Ascending aorta (tissue), 2 donors: ENCODE data around the gene C19orf12. TPM values are rescaled to one million over a fixed set of nuclear protein-coding genes. Genes with fewer than 3 reads are reported as not detected.

Experiments used
- DNase-seq, 2 donors: peaks; one replicate each; pipeline ENCODE4 v3.0.0-alpha.2; 2019; ENCODE audit warnings: low spot score in 2 of 2
- H3K27ac ChIP-seq, 2 donors: fragments of 200-600 bp; sonication (generic); one replicate each; pipeline ENCODE4 v1.5.1; 2016 to 2017; ENCODE audit warnings: mild to moderate bottlenecking in 1 of 2
- H3K27me3 ChIP-seq: fragments of 200-600 bp; sonication (generic); one replicate; pipeline ENCODE4 v1.5.1; 2017
- H3K36me3 ChIP-seq, 2 donors: fragments of 200-600 bp; sonication (generic); one replicate each; pipeline ENCODE4 v1.5.1; 2016
- H3K4me1 ChIP-seq, 2 donors: fragments of 200-600 bp; sonication (generic); one replicate each; pipeline ENCODE4 v1.5.1; 2016 to 2017; ENCODE audit warnings: mild to moderate bottlenecking in 1 of 2
- H3K4me3 ChIP-seq, 2 donors: fragments of 200-600 bp; sonication (generic); one replicate each; pipeline ENCODE4 v1.5.1; 2016 to 2017; ENCODE audit warnings: mild to moderate bottlenecking in 1 of 2
- H3K9me3 ChIP-seq, 2 donors: fragments of 200-600 bp; sonication (generic); one replicate each; pipeline ENCODE4 v1.5.1; 2016
- intact Hi-C: fragments of 100-400 bp; cut with DNase I; formaldehyde crosslinking; loops from one replicate; pipeline ENCODE4 v1.15.1; 2023
- total RNA-seq: library from RNA; depleted of rRNA; stranded (reverse); fragments of >200 nt; gene quantifications from one replicate; pipeline ENCODE4 v1.1.0, GENCODE V29; 2016
- TF ChIP-seq, protein P1 (sequence below), 3 experiments: fragments of 200-600 bp in 2 of 3; fragments of 450-650 bp in 1 of 3; sonication (generic) in 2 of 3; IDR thresholded peaks; one replicate each; pipeline ENCODE4 v1.5.1; 2016 to 2019; ENCODE audit warnings: antibody characterized with exemption in 3 of 3, mild to moderate bottlenecking in 1 of 3, moderate library complexity in 1 of 3

C19orf12 gene
- total RNA-seq, 1 donor from 2014 or later = 37.8 TPM

DNA sequence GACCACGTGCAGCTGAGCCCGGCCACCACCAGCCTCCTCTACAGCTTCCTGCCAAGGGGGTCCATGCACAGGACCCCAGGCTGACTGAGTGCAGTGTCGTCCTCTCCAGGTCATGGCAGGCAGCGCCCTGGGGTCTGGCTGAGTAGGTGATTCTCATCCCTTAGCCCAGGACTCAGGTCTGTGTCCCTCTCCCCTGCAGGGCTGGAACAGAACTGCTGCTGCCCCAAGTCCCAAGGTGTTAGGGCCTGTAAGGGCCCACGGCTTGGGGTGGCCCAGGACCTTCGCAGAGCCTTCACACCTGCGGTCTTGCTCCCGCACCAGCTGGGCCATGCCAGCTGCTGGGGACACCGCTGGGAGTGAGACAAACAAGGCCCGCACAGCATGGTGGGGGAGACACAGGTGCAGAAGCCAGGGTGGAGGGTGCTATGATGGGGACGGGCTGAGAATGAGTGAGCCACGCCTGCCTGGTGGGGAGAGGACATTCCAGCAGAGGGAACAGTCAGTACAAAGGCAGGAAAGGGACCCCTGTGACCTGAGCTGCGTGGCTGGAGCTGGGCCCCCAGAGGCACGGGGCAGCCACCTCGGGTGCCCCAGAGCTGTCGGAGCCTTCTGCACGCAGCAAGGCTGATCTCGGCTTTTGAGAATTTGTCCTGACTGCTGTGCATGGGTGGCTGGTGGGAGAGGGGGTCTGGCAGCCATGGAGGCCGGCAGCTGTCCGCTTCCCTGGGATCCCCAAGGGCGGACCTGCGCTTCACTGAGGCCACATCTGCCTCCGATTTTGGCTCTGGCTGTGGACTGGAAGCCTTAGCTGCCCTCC lies 37.9 kb downstream of the C19orf12 start:
- H3K4me3 ChIP-seq = no peak overlapping the region
- TF ChIP-seq, protein P1, sequence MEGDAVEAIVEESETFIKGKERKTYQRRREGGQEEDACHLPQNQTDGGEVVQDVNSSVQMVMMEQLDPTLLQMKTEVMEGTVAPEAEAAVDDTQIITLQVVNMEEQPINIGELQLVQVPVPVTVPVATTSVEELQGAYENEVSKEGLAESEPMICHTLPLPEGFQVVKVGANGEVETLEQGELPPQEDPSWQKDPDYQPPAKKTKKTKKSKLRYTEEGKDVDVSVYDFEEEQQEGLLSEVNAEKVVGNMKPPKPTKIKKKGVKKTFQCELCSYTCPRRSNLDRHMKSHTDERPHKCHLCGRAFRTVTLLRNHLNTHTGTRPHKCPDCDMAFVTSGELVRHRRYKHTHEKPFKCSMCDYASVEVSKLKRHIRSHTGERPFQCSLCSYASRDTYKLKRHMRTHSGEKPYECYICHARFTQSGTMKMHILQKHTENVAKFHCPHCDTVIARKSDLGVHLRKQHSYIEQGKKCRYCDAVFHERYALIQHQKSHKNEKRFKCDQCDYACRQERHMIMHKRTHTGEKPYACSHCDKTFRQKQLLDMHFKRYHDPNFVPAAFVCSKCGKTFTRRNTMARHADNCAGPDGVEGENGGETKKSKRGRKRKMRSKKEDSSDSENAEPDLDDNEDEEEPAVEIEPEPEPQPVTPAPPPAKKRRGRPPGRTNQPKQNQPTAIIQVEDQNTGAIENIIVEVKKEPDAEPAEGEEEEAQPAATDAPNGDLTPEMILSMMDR (IDR thresholded peaks at IDR 0.05) = no peak
- H3K27ac ChIP-seq = peak overlapping the region; percentile 35 to 49
- peaks cover 15 to 46% of the 10 kb centered on the region in 2 donors for H3K4me1 ChIP-seq
- no peaks in the 10 kb centered on the region for H3K9me3 ChIP-seq
- intact Hi-C loops = no loop called here
- no peaks in the 10 kb centered on the region for H3K27me3 ChIP-seq
- peaks cover 33 to 41% of the 10 kb centered on the region in 2 donors for H3K36me3 ChIP-seq
- no peak for DNase-seq

DNA sequence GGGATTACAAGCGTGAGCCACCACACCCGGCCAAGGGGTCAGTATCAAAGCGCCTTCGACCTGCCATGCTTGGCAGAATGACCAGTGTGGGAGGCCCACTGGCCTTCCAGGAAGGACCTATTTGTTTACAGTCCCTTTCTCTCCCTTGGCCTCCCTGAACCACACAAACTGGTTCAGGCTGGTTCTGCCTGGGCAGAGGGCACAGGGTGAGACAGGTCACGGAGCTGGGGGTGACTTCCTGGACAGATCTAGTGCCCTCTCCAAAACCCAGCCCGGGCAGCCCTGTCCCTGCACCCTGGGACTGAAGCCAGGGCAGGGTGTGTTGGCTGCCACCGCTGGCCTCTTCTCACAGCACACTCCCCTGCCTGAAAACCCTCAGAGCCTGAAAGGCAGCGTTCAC lies 38.5 kb downstream of the C19orf12 start:
- Histone ChIP-seq H3K4me3 (no peak overlapping the region), H3K9me3 (no peaks in the 10 kb centered on the region), H3K4me1 (peaks cover 14 to 44% of the 10 kb centered on the region in 2 donors), H3K27me3 (no peaks in the 10 kb centered on the region), H3K27ac (peak overlapping the region; percentile 35 to 49), H3K36me3 (peaks cover 33 to 41% of the 10 kb centered on the region in 2 donors)
- intact Hi-C loops = no loop called here
- TF ChIP-seq, protein P1 (IDR thresholded peaks at IDR 0.05) = no peak
- DNase-seq = no peak

DNA sequence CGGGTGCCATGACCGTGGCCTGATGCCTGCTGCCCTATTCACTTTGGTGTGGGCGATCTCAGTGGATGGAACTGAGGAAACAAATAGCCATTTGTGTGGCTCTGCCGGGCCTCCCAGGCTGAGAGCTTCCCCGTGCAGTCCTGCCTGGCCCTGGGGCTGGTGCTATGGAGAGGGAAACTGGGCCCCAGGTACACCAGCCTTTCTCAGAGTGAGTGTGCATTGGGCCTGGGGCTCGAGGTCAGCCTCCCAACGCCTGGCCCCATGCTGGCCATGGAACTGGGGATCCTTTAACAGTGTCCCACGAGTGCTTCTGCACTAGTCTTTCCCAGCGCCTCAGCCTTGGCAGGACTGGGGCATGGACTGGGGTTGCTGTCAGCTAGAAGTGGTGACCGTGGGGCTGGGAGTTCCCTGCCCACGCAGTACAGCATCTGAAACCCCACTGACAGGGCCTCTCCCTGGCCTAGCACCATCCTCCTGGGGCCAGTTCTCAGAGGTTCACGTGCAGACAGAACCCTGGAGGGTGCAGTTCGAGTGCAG lies 39.3 kb downstream of the C19orf12 start:
- intact Hi-C loops = no loop called here
- peaks cover 33 to 41% of the 10 kb centered on the region in 2 donors for H3K36me3 ChIP-seq
- H3K4me1 ChIP-seq = peaks cover 11 to 41% of the 10 kb centered on the region in 2 donors
- no peak for DNase-seq
- no peaks in the 10 kb centered on the region for H3K9me3 ChIP-seq
- H3K4me3 ChIP-seq = no peak overlapping the region
- H3K27me3 ChIP-seq = no peaks in the 10 kb centered on the region
- peak overlapping the region in 1 of 2 donors; percentile 15 for H3K27ac ChIP-seq
- TF ChIP-seq, protein P1 (IDR thresholded peaks at IDR 0.05) = no peak

DNA sequence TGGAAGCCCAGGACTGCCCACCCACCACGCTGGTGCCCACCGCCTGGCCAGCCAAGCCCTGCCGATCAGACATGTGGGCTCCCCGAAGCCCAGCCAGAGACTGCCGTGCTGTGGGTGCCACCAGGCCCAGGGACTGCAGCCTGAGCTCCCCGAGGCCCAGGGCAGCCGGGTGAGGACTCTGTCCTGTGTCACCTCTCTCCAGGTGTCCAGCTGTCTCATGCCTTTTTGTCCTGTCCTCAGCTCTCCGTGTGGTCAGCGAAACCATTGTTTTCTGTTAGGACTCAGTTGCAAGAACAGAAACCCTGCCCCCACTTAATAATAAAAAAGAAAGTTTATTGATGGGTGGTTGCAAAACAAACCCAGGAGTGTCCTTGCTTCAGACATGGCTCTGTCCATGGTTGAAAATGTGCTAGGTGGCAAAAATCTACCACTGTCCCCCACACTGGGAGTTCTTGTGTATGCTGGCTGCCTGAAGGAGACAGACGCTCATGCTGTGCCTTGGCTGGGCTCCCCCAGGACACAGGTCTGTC lies 39.9 kb downstream of the C19orf12 start:
- Histone ChIP-seq H3K27me3 (no peaks in the 10 kb centered on the region), H3K9me3 (no peaks in the 10 kb centered on the region), H3K27ac (no peak overlapping the region), H3K36me3 (peaks cover 33 to 41% of the 10 kb centered on the region in 2 donors), H3K4me1 (peaks cover 8 to 37% of the 10 kb centered on the region in 2 donors), H3K4me3 (no peak overlapping the region)
- no peak for DNase-seq
- TF ChIP-seq, protein P1 (IDR thresholded peaks at IDR 0.05) = no peak
- intact Hi-C loops = no loop called here

DNA sequence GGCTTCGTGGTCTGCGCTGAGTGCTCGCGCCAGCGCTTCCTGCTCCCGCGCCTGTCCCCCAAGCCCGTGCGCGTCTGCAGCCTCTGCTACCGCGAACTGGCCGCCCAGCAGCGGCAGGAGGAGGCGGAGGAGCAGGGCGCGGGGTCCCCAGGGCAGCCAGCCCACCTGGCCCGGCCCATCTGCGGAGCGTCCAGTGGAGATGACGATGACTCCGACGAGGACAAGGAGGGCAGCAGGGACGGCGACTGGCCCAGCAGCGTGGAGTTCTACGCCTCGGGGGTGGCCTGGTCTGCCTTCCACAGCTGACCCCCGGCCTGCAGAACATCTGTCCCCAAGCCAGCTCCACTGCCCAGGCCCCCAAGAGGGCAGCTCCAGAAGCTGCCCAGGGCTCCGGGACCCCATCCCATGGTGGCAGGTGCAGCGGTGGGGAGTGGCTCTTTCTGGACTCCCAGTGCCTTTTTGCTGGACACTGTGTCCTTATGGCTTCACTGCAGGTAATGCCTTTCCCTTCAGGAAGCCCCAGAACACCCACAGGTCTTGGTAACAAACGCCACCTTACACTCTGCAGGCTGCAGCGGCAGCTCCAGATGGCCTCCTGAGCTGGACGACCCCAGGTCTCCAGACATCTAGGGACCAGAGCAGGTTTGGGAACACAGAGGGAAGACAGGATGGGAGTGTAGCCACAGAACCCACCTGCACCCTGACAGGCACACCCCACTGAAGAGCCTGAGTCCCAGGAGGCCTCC lies 40.5 kb downstream of the C19orf12 start:
- Histone ChIP-seq H3K27me3 (no peaks in the 10 kb centered on the region), H3K4me1 (peaks cover 6 to 34% of the 10 kb centered on the region in 2 donors), H3K27ac (no peak overlapping the region), H3K36me3 (peaks cover 33 to 41% of the 10 kb centered on the region in 2 donors), H3K4me3 (no peak overlapping the region), H3K9me3 (no peaks in the 10 kb centered on the region)
- TF ChIP-seq, protein P1 (IDR thresholded peaks at IDR 0.05) = no peak
- intact Hi-C loops = no loop called here
- no peak for DNase-seq
